IMR-90 (cell line): ENCODE data around the gene SPDYE16. TPM values are rescaled to one million over a fixed set of nuclear protein-coding genes. Genes with fewer than 3 reads are reported as not detected.
"Not testable (repeated sequence)": the region's sequence is repeated elsewhere in the genome, so short reads cannot be mapped to it uniquely, and the experiment has no call there.

Source experiments
- ATAC-seq: fragments of 200-7000 bp; cut with Tn5 transposase; 2 replicates; pipeline ENCODE4 v1.9.1; 2020; ENCODE audit warnings: low read depth, mild to moderate bottlenecking, moderate library complexity
- BruUV-seq: library from RNA; stranded (reverse); fragments of 400-500 nt; replicated peaks from 2 replicates; lab custom pipeline; 2021; lab: Mats Ljungman, UMichigan
- CTCF ChIA-PET: fragments of 300-600 bp; formaldehyde crosslinking; extraction: SDS; loops from one replicate; lab custom pipeline; 2021; ENCODE audit warnings: antibody characterized with exemption; lab: Yijun Ruan, JAX
- POLR2A ChIA-PET: fragments of 300-600 bp; sonication (Branson Sonifier 250); formaldehyde crosslinking; loops from one replicate; lab custom pipeline; 2022; ENCODE audit warnings: antibody characterized with exemption; ENCODE audit not compliant: unreplicated experiment; lab: Charles Lee
- DNase-seq: peaks from one replicate; pipeline ENCODE4 v3.0.0; 2013
- H2AFZ ChIP-seq: replicated peaks from 2 replicates; pipeline ENCODE3; 2013; ENCODE audit warnings: low read length, mild to moderate bottlenecking; ENCODE audit not compliant: poor library complexity
- H2AK5ac ChIP-seq: 2 replicates; pipeline ENCODE4 v1.6.1; 2013; ENCODE audit warnings: low read depth, low read length, inconsistent platforms
- H2AK9ac ChIP-seq: replicated peaks from 2 replicates; pipeline ENCODE3; 2013; ENCODE audit warnings: mild to moderate bottlenecking, low read depth, low read length, moderate library complexity; ENCODE audit not compliant: poor library complexity
- H2BK120ac ChIP-seq: 2 replicates; pipeline ENCODE4 v1.6.1; 2013; ENCODE audit warnings: low read depth, low read length, inconsistent platforms
- H2BK15ac ChIP-seq: 3 replicates; pipeline ENCODE4 v1.6.1; 2013; ENCODE audit warnings: low read depth, low read length, inconsistent platforms
- H2BK20ac ChIP-seq: 2 replicates; pipeline ENCODE4 v1.6.1; 2013; ENCODE audit warnings: low read depth, mild to moderate bottlenecking, inconsistent platforms, low read length, moderate library complexity
- H2BK5ac ChIP-seq: 2 replicates; pipeline ENCODE4 v1.6.1; 2013; ENCODE audit warnings: mild to moderate bottlenecking, low read depth, low read length, inconsistent platforms; ENCODE audit not compliant: poor library complexity, severe bottlenecking
- H3K14ac ChIP-seq: replicated peaks from 2 replicates; pipeline ENCODE4 v1.6.1; 2013; ENCODE audit warnings: low read depth, low read length, inconsistent platforms
- H3K18ac ChIP-seq: 2 replicates; pipeline ENCODE4 v1.6.1; 2013; ENCODE audit warnings: low read depth, low read length, control low read depth
- H3K23ac ChIP-seq: 2 replicates; pipeline ENCODE4 v1.6.1; 2013; ENCODE audit warnings: low read depth, low read length, inconsistent platforms
- H3K27ac ChIP-seq: 2 replicates; pipeline ENCODE4 v1.5.1; 2013; ENCODE audit warnings: mild to moderate bottlenecking, control low read depth, low read length; ENCODE audit not compliant: insufficient read depth
- H3K27me3 ChIP-seq: 2 replicates; pipeline ENCODE4 v1.6.1; 2013; ENCODE audit warnings: low read length; ENCODE audit not compliant: control insufficient read depth, insufficient read depth
- H3K36me3 ChIP-seq: 2 replicates; pipeline ENCODE4 v1.6.1; 2013; ENCODE audit warnings: low read length, mixed read lengths; ENCODE audit not compliant: control insufficient read depth, insufficient read depth
- H3K4ac ChIP-seq: 2 replicates; pipeline ENCODE4 v1.6.1; 2013; ENCODE audit warnings: low read depth, low read length, inconsistent platforms
- H3K4me1 ChIP-seq: 2 replicates; pipeline ENCODE4 v1.6.1; 2013; ENCODE audit warnings: low read length, mixed read lengths; ENCODE audit not compliant: control insufficient read depth, insufficient read depth
- H3K4me2 ChIP-seq: 2 replicates; pipeline ENCODE4 v1.6.1; 2013; ENCODE audit warnings: low read depth, mild to moderate bottlenecking, control low read depth, low read length, moderate library complexity
- H3K4me3 ChIP-seq: 2 replicates; pipeline ENCODE4 v1.5.1; 2013; ENCODE audit warnings: low read depth, mild to moderate bottlenecking, control low read depth, low read length, moderate library complexity; ENCODE audit not compliant: insufficient read depth
- H3K56ac ChIP-seq: 2 replicates; pipeline ENCODE4 v1.6.1; 2013; ENCODE audit warnings: low read length, inconsistent platforms; ENCODE audit not compliant: insufficient read depth; ENCODE audit errors: extremely low read depth
- H3K79me1 ChIP-seq, 2 experiments: 2 replicates each; pipeline ENCODE4 v1.6.1; 2013; ENCODE audit warnings: low read length in 2 of 2, inconsistent platforms in 1 of 2, low read depth in 1 of 2
- H3K9ac ChIP-seq: 2 replicates; pipeline ENCODE4 v1.6.1; 2013; ENCODE audit warnings: low read depth, low read length, control low read depth
- H3K9me1 ChIP-seq: 2 replicates; pipeline ENCODE4 v1.6.1; 2013; ENCODE audit warnings: low read length, inconsistent platforms; ENCODE audit not compliant: insufficient read depth
- H3K9me3 ChIP-seq: 2 replicates; pipeline ENCODE4 v1.6.1; 2013; ENCODE audit warnings: low read length; ENCODE audit not compliant: control insufficient read depth, insufficient read depth
- H4K20me1 ChIP-seq: 2 replicates; pipeline ENCODE4 v1.6.1; 2013; ENCODE audit warnings: low read length, inconsistent platforms; ENCODE audit not compliant: insufficient read depth
- H4K5ac ChIP-seq: 2 replicates; pipeline ENCODE4 v1.6.1; 2013; ENCODE audit warnings: mild to moderate bottlenecking, low read depth, low read length, control low read depth
- H4K8ac ChIP-seq, 2 experiments: 2 replicates each; pipeline ENCODE4 v1.6.1; 2013; ENCODE audit warnings: low read depth in 2 of 2, low read length in 2 of 2, control low read depth in 1 of 2, inconsistent platforms in 1 of 2
- H4K91ac ChIP-seq: 2 replicates; pipeline ENCODE4 v1.6.1; 2013; ENCODE audit warnings: low read depth, low read length, inconsistent platforms; ENCODE audit not compliant: insufficient read depth
- WGBS, 2 experiments: methylation state at CpG; one replicate each; pipeline versions ENCODE4 v1.1.5 to v1.1.7; 2013; ENCODE audit warnings: missing lambda C conversion rate in 2 of 2; ENCODE audit not compliant: insufficient read length in 1 of 2; ENCODE audit errors: extremely low coverage in 2 of 2; 5-methylcytosine and 5-hydroxymethylcytosine counted together
- dilution Hi-C: fragments of 300-500 bp; cut with HindIII; formaldehyde crosslinking; loops from one replicate; pipeline ENCODE4 v1.14.3; 2018; ENCODE audit warnings: low sequenced_read_pairs; ENCODE audit not compliant: unreplicated experiment
- in situ Hi-C: fragments of 300-500 bp; cut with MboI; formaldehyde crosslinking; loops from 3 replicates; pipeline ENCODE4 v1.14.3; 2019; ENCODE audit warnings: low sequenced_read_pairs, inconsistent platforms, mixed read lengths
- intact Hi-C: fragments of 100-400 bp; cut with micrococcal nuclease; formaldehyde crosslinking; loops from 2 replicates; pipeline ENCODE4 v1.10.0; 2022
- polyA plus RNA-seq, 3 experiments: library from polyadenylated mRNA; depleted of rRNA; stranded (reverse); fragments of >200 nt; gene quantifications; 2 replicates each; pipeline ENCODE4 v1.2.3, GENCODE V29; 2012; ENCODE audit warnings: low replicate concordance in 1 of 3
- total RNA-seq: library from RNA; depleted of rRNA; stranded (reverse); fragments of >200 nt; gene quantifications from 2 replicates; pipeline ENCODE4 v1.2.3, GENCODE V29; 2012

Gene SPDYE16
- total and polyA plus RNA-seq, 2 of the 4 experiments (the other 2 are of a cell fraction), result not detected

GRCh38 chr7:76502836-76503235 lies 40.3 kb downstream of the SPDYE16 start:
- POLR2A ChIA-PET, H3K18ac ChIP-seq, H3K56ac ChIP-seq: not testable (repeated sequence)

DNA sequence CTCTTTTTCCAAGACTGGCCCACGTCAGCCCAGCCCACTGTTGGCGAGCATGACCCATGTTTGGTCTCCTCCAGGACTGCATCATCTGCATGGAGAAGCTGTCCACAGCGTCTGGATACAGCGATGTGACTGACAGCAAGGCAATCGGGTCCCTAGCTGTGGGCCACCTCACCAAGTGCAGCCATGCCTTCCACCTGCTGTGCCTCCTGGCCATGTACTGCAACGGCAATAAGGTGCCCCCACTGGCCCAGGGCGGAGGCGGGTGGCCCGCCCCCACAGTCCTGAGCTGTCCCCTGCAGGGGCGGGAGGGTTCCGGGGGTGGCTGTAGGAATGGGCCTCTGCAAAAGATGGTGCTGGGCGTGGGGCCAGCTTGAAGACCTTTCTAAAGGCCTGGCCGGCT lies 40.9 kb downstream of the SPDYE16 start:
- 72% methylated on average over 2 of the region's 13 CpGs; no CpG with 5 or more reads in 1 of the 2 experiments for WGBS, 2 experiments
- H3K4me1 ChIP-seq, H2BK120ac ChIP-seq, H3K9ac ChIP-seq, DNase-seq, H2BK20ac ChIP-seq, H4K5ac ChIP-seq, H2AK5ac ChIP-seq, H3K9me1 ChIP-seq, H2BK5ac ChIP-seq, ATAC-seq, H3K27me3 ChIP-seq, H2AFZ ChIP-seq, CTCF ChIA-PET, H3K4me2 ChIP-seq, H3K4me3 ChIP-seq, H3K23ac ChIP-seq, intact Hi-C loops, H2AK9ac ChIP-seq, BruUV-seq, H3K14ac ChIP-seq, H3K18ac ChIP-seq, in situ Hi-C loops, POLR2A ChIA-PET, dilution Hi-C loops, H3K4ac ChIP-seq, H4K8ac ChIP-seq, H3K27ac ChIP-seq, H3K9me3 ChIP-seq, H3K56ac ChIP-seq, H3K79me1 ChIP-seq, H2BK15ac ChIP-seq, H4K20me1 ChIP-seq, H4K91ac ChIP-seq: not testable (repeated sequence)
- H3K36me3 ChIP-seq, result peaks cover 16% of the 10 kb centered on the region

More at GRCh38 chr7:76502836-76503235, 40.3 kb downstream of the SPDYE16 start:
- CTCF ChIA-PET, H4K8ac ChIP-seq, H2AK5ac ChIP-seq, H4K91ac ChIP-seq, H4K5ac ChIP-seq, H4K20me1 ChIP-seq, in situ Hi-C loops, H3K9ac ChIP-seq, H3K23ac ChIP-seq, H3K14ac ChIP-seq, H3K27me3 ChIP-seq, H3K27ac ChIP-seq, DNase-seq, H3K4me1 ChIP-seq, H2BK15ac ChIP-seq, H3K9me1 ChIP-seq, H3K4me3 ChIP-seq, intact Hi-C loops, H3K9me3 ChIP-seq, H2BK20ac ChIP-seq, BruUV-seq, H2AFZ ChIP-seq, ATAC-seq, H2BK120ac ChIP-seq, H3K79me1 ChIP-seq, H3K4me2 ChIP-seq, dilution Hi-C loops, H2AK9ac ChIP-seq, H3K4ac ChIP-seq, H2BK5ac ChIP-seq: not testable (repeated sequence)
- 100% methylated on average over 1 of the region's 16 CpGs; no CpG with 5 or more reads in 1 of the 2 experiments for WGBS, 2 experiments
- H3K36me3 ChIP-seq, result peaks cover 16% of the 10 kb centered on the region
